A549 (cell line): ENCODE data around the gene LMO1.

Experiments used
- JUN ChIP-seq, 2 experiments: fragments of >200 bp; sonication (Bioruptor Twin); formaldehyde crosslinking; IDR thresholded peaks; 2 replicates in 1 of 2; 3 replicates in 1 of 2; pipeline ENCODE4 v1.6.1; 2016 to 2017
- RFX5 ChIP-seq: fragments of 450-650 bp; IDR thresholded peaks from 2 replicates; pipeline ENCODE4 v1.7.1; 2014; ENCODE audit warnings: antibody characterized with exemption, mild to moderate bottlenecking, moderate library complexity

- no peak for TF ChIP-seq JUN (IDR thresholded peaks at IDR 0.05)
- TF ChIP-seq RFX5, result no peak
Measured at GRCh38 chr11:8223513-8223900, 40.2 kb downstream of the LMO1 start.
